NCI-H1092 (cell line): ENCODE results near the gene ALPK3.

ENCODE experiments used
- DNase-seq: peaks from one replicate; lab custom pipeline; 2025; lab: John Stamatoyannopoulos, UW

The ALPK3 gene

DNA sequence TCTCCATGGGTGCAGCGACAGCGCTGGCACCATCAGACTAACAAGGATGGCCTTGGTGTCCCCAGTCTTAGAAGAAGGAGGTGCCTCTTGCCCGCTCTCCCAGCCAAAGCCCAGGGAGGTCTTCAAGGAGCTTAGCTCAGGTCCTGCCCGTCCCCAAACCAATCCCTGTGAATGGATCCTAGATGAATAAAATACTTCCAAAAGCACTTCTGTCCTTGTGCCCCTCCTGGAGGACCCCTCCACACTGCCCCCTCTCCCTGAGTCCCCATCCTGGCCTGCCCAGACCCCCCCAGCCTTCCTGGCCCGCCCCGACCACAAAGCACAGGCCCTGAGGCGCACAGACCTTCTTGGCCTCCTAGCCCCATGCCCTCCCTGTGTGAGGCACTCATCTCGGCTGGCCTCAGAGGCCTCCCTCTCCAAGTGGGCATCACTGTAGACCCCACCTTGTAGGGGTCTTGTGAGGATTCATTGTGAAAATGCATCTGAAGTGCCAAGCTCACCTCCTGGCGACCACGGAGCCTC is 75.7 kb downstream of the ALPK3 start:
- no peak for DNase-seq

DNA sequence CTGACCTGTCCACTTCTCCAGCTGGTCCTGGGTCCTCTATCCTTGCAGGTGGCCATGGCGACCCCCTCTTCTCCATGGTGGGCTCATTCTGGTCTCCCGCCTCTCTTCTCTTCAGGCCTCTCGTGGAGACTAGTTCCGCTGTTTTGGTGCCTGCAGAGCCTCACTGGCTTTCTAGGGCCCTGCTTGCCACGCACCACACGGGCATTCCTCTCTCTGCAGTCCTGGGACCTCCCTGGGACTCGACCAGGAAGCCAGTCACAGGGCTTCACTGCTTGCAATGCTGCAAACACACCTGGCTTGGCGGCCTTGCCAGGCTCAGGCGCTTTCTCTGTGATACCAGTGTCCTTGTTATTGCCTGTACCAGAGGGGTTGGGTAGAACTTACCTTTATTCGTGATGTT is 76.5 kb downstream of the ALPK3 start:
- no peak for DNase-seq

DNA sequence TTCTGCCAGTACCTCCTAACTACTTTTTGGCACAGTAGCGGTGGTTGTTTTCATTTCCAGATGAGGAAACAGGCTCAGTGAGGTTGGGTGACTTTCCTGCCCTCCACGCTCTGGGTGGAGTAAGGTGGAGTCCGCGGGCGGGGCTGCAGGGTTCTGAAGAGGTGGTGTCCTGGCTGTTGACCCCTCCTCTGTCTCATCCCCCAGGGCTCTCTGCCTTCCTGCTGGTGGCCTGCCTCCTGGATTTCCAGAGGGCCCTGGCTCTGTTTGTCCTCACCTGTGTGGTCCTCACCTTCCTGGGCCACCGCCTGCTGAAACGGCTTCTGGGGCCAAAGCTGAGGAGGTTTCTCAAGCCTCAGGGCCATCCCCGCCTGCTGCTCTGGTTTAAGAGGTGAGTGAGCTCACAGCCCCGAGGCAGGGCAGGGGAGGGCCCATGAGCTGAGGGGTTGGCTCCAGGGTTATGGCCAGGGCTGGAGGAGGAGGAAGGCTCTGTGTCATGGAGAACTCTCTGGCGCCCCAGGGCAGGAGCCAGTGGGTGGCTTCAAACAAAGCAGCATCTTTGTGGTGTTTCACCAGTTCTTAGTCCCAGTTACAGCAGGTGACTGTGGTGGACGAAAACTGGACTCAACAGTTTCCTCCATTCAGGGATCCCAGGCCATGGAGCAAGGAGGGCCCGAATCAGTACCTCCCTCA is 77.7 kb downstream of the ALPK3 start:
- DNase-seq: no peak

DNA sequence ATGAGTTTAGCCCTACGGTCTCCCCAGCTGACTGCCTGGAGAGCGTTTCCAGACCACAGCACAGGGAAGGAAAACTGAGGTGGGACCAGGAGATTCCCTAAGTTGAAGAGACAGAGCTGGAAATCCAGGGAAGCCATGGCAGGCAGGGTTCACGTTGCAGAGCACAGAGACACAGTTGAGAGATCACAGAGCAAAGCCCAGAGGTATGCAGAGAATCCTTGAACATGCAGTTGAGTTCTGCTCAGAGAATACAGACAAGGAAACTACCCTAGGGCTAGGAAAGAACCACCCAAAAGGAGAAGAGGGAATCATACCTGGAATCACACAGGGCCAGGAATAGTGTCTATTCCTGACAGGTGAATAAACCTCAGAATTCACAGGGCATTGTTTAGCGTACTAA is 81.6 kb downstream of the ALPK3 start:
- DNase-seq: no peak

DNA sequence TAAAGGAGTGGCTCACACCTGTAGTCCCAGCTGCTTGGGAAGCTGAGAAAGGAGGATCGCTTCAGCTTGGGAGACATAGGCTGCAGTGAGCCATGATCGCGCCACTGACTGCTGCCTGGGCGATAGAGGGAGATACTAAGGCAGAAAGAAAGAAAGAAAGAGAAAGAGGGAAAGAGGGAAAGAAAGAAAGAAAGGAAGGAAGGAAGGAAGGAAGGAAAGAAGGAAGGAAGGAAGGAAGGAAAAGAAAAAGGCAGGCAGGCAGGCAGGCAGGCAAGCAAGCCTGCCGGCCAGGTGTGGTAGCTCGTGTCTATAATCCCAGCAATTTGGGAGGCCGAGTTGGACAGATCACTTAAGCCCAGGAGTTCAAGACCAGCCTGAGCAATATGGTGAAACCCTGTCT is 82.6 kb downstream of the ALPK3 start:
- no peak for DNase-seq

DNA sequence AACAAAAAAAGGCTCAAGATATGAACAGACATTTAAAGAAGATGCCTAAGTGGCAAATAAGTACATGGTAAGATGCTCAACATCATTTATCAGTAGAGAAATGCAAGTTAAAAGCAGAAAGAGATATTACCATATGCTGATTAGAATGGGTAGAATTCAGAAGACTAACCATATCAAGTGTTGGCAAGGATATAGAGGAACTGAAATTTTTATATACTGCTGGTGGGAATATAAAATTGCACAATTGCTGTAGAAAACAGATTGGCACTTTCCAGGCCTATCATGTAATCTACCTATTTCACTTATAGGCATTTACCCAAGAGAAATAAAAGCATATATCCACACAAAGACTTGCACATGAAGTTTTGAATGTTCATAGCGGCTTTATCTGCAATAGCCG is 84.4 kb downstream of the ALPK3 start:
- DNase-seq: no peak

DNA sequence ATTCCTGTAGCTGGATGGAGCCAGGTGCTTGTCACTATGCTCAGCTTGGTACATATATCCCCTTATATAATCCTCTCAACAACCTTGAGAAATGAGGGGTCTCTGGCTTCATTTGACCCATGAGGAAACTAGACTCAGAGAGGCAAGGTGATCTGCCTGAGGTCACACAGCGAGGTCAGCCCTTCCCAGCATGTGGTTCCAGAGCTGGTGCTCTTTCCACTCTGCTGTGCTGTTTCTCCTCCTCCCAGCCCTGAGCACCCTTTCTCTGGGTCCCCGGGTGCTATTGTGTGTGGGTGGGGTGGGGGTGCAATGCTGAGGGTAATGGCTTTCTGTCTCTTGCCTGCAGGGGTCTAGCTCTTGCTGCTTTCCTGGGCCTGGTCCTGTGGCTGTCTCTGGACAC is 86.6 kb downstream of the ALPK3 start:
- no peak for DNase-seq

DNA sequence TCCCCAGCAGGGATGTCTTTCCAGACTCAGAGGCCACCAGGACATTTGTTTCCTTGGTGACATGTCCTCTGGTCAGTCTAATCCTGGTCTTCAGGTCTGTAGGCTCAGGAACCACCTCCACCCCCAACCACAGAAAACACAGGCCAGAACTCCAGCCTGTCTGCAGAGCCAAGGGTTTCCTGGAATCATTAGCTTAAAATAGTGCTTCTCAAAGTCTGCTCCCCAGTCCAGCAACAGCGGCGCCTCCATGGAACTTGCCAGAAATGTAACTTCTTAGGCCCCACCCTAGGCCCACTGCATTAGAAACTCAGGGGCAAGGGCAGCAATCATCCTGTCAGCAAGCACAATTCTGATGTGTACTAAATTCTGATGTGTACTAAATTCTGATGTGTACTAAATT is 87.3 kb downstream of the ALPK3 start:
- DNase-seq: no peak

DNA sequence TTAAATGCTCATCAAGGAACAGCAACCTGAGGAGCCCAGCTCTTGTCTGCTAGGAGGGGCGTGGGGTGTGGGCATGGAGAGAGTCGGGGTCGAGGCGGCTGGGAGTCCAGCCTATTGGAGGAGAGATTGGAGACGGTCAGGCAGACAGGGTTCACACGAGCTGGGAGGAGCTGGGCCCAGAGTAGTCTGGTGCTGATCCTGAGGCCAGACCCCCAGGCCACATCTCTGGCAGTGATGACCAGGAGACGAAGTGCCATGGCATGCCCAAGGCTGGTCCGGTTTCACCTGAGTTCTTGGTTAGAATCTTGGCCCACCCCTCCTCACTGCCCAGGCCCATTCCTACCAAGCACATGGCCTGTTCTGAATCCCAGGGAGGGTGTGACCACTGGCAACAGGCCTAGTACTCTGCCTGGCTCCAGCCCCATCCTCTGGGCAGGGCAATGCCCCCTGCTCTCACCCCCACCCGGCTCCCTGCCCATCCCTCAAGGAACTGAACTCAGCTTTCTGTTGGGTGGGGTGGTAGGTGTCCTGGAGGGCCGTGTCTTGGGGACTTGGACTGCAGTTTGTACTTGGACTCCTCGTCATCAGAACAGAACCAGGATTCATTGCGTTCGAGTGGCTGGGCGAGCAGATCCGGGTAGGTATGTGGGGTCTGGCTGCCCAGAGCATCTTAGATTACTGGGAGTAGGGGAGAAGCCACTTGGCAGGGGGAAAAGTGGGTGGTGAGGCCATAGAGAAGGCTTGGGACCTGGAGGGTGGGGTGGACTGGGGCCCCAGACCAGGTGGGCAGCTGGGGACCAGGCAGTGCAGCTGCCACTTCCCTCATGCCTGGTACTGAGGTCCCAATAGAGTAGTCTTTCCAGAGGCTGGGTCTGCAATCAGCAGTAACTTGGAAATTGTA is 88.1 kb downstream of the ALPK3 start:
- no peak for DNase-seq

DNA sequence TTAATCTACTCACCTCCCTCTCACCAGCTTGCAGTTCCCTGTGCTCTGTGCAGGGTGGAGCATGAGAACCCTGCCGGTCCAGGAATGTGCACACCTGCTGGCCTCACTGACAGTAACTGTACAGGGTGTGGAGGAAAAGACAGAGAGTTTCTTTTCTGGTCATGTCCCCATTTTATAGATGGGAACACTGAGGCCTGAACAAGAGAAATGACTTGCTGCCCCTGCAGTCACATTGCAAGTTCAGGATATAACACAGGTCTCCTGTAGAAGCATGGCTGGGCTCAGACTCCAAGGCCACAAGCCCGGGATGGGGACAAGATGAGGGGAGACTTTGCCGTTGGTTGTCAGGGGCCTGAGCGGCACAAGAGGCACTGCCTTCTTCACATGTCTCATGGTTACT is 90.6 kb downstream of the ALPK3 start:
- no peak for DNase-seq

DNA sequence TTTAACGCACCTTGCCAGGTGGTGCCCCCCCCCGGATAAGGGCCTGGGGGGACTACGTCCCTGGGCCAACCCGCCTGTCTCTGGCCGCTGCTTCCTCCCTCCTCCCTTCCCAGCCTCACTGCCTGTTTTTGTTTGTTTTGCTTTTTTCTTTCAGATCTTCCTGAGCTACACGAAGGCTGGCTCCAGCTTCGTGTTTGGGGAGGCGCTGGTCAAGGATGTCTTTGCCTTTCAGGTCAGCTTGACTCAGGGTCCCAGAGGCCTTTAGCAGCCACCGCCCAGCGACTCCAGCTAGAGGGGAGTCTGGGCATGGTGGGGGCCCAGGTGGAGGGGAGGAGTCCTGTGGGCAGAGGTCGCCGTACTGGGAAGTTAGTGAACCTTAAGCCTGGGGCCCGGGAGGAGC is 91.4 kb downstream of the ALPK3 start:
- no peak for DNase-seq

DNA sequence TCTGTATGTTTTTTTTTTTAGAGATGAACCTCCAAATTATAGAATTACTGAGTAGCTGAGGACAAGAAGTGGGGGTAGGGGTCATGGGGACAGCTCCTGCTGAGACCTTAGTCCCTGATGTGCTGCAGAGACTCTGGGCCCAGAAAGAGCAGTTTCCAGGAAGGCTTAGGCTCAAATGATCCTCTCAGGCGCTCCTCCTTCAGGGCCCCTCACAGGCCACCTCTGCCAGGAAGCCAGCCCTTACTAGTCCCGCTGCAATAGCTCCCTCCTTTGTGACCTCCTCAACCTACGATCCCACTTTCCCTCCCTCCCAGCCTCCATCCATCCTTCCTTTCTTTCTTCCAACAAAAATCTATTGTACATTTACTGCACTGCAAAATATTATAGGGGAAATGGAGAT is 91.9 kb downstream of the ALPK3 start:
- DNase-seq: no peak

DNA sequence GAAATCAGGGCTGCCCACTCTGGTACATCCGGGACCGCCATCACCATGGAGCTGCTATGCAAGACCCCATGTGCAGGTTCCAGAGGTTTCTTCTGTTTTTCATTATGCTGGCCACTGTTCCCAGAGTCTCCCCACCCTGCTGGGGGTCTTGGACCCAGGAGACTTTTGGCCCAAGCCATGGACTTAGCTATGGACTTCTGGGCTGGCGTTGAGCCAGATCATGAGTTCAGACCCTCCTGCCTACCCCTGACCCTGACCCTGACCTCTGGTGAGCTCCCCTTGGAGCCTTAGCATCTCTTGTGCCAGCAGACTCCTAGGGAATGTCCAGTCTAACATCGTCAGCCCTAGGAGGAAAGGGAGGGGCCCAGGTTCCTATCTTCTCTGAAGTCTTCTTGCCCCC is 92.6 kb downstream of the ALPK3 start:
- DNase-seq: no peak

DNA sequence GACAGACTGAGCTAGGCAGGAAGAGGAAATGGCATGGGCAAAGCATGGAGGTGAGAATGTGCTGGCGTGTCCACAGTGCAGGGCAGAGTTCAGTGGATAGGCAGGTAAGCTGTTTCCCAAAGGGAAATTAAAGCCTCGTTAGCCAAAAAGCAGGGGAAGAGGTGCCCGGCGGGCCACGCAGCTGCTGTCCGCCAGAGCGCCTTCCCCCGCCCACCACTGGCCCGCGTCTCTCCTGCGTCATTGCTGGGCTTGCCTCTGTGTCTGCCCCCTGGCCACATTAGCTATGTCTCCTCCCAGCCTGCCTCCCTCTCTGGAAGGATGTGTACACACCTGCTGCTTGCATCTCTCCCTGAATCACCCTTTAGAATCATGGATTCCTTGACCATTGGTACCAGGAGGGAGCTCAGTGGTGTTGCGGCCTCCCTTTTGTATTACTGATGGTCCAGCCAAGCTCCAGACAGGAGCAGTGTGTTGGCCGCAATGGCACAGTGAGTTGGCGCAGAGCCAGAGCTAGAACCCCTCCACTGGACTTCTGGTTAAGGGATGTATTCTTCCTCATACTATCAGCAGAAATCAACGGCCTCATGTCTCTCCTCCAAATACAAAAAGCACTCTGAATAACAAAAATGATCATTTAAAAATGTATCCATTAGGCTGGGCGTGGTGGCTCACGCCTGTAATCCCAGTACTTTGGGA is 93.9 kb downstream of the ALPK3 start:
- DNase-seq: no peak

DNA sequence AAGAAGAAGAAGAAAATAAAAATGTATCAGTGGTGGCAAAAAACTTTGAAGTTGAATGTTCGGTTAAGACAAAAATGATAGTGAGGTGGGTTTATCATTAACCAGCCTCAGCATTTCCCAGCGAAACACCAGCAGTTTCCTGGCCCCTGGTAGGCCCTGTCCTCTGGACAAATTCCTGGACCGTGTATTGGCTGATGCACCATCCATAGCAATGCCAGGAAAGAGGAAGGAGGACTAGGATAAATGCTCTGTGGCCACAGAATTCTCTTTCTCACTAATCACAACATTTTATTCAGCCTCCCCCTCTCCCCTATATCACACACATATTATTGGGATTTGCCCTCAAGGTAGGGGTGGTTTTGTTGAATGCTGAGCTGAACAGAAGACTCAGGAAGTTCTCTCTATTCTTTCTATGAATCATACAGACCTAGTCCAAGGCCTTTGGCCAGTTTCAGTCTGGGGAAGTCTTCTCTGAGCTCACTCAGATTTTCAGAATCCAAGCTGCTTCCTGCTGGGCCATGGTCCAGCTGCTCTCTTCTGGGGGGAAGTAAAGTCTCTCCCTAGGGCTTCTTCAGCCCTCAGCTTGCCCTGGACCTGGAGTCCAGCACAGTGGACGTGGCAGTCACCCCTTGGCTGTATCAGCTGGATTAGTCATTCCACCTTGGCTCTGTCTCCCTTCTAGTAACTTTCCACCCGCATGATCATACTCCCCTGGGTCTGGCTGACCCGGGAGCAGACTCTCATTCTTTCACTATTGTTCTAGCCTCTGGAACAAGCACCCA is 94.9 kb downstream of the ALPK3 start:
- DNase-seq: no peak

DNA sequence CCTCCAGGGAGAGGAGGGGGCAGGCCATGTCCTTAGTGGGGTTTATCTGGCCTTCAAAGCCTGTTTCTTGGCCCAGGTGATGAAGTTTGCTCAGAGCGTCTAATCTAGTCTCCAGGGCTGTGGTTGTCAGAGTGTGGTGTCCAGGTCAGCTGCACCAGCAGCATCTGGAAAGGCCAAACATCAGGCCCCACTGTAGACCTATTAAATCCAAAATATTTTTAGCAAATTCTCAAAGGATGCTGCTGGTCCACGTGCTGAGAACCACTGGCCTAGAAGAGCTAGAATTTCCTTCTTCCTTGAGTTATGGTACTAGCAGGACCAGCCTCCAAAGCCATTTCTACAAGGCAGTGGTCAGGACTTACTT is 96.2 kb downstream of the ALPK3 start:
- DNase-seq: no peak

DNA sequence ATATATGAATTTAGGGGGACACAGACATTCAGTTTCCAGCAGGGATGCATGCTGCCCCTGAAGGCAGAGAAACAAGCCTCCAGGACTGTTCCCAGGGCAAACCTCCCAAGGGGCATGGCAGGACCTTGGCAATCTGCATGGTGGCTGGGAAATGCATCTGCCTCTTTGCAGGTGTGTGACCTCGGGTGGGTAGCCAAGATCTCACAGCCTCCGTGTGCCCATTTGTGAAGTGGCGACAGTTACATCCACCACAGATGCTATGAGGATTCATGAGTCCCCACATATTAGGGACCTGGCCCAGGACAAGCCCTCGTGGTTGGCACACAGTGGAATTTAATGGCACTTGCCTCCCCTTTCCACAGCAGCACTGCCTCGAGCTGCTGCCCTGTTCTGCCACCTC is 97.2 kb downstream of the ALPK3 start:
- no peak for DNase-seq

DNA sequence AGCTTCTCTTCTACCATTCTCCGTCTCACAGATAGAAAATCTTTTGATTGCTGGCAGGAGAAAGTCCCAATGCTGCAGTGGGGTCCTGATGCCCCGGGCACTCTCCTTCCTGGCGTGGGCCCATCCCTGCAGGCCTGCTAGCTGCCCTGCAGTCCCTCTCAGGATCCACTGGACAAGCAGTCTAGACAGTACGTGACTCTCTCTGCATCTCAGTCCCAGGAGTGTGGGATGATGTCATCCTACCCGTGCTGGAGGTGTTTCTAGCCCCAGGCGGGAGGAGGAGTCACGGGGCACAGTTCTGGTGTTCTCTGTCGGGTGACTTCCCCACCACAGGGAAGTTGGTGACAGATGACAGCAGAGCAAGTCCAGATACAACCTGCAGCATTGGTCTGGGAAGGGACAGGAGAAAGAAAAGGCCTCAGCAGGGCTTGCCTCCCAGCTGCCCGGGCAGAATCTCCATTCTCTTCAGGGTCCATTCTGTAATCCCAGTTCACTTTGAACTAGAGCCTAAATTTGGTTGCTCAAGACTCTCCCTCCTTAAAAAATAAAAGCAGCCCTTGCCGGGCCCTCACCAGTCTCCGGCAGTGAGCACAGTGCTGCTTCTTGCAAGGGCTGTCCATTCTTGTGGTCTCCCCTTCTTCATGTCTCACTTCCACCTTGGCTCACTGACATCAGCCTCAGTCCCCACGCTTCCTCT is 97.9 kb downstream of the ALPK3 start:
- DNase-seq: no peak

DNA sequence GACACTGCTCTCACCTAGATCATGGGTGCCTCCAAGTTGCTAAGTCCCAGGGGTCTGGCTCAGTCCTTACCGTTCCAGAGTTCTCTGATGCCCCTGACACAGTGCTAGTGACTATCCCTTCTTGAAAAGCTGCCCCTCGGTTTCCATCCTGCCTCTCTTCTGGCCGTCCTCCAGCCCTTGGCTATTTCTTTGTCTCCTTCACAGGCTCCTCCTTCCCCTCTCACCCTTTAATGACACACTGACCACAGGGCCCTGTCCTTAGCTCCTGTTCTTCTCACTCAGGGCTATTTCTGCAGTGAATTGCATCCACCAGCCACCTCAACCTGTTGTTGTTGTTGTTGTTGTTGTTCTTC is 98.4 kb downstream of the ALPK3 start:
- DNase-seq: no peak

DNA sequence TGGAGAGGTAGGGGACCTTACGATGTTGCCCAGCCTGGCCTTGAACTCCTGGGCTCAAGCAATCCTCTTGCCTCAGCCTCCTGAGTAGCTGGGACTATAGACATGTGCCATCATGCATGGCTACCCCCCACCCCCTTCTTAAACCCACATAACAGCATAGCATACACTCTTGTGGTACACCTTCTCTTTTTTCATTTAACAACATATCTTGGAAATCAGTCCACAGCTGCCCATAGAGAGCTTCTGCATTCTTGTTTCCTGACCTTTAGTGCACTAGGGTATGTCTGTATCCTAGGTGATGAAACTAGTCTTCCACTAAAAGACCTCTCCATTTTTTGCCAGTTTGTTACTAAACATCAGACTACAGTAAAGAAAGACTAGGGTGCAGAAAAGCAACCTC is 100.3 kb downstream of the ALPK3 start:
- no peak for DNase-seq

DNA sequence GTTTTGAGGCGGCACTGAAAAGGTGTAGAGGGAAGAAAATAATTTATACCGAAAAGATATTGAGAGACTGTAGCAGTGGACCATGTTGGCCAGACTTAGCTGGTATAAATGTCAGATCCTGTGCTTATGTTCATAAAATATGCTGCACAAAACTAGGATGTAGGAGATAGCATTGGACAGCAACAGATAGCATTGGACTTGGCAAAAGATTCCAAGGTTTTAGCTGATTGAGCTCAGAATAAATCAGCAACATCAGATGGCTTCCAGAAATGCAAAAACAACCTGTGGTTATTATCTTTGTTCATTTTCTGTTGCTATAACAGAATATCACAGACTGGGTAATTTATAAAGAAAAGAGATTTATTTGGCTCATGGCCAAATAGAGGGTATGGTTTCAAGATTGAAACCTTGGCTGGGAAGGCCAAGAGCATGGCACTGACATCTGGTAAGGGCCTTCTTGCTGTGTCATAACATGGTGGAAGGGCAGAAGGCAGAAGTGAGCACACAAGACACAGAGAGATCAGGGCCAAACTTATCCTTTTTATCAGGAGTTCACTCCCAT is 102.0 kb downstream of the ALPK3 start:
- no peak for DNase-seq
